GM12878 (cell line): ENCODE data around the gene COL19A1. TPM values are rescaled to one million over a fixed set of nuclear protein-coding genes. Genes with fewer than 3 reads are reported as not detected.

Experiments
- ATAC-seq: fragments of 200-7000 bp; cut with Tn5 transposase; 3 replicates; pipeline ENCODE4 v1.9.1; 2020; ENCODE audit warnings: mild to moderate bottlenecking, moderate library complexity
- BruUV-seq: library from RNA; stranded (reverse); fragments of 400-500 nt; replicated peaks from 2 replicates; lab custom pipeline; 2021; lab: Mats Ljungman, UMichigan
- CTCF ChIA-PET: fragments of 300-600 bp; sonication (Branson Sonifier 250); formaldehyde crosslinking; extraction: SDS; loops from one replicate; lab custom pipeline; 2021; ENCODE audit warnings: inconsistent platforms; lab: Yijun Ruan, JAX
- POLR2A ChIA-PET: fragments of 350-600 bp; formaldehyde crosslinking; extraction: SDS; loops from one replicate; lab custom pipeline; 2021; ENCODE audit warnings: inconsistent platforms; lab: Charles Lee
- RAD21 ChIA-PET: fragments of 300-600 bp; sonication (Branson Sonifier 250); formaldehyde crosslinking; loops from one replicate; lab custom pipeline; 2023; ENCODE audit warnings: antibody characterized with exemption; ENCODE audit not compliant: unreplicated experiment; lab: Charles Lee
- SMC1A ChIA-PET: fragments of 300-600 bp; sonication (Branson Sonifier 250); formaldehyde crosslinking; loops from one replicate; lab custom pipeline; 2023; ENCODE audit not compliant: unreplicated experiment, uncharacterized antibody; lab: Charles Lee
- DNase-seq: peaks from one replicate; pipeline ENCODE4 v3.0.0-alpha.2; 2011; ENCODE audit warnings: low read depth, low spot score
- FAIRE-seq: peaks from 3 replicates; lab custom pipeline; 2011; peaks lifted over from hg19 to GRCh38; lab: Jason Lieb, UNC
- H2AFZ ChIP-seq: 2 replicates; pipeline ENCODE4 v1.6.0; 2011; ENCODE audit warnings: low read depth, low read length, control low read depth; ENCODE audit not compliant: control insufficient read depth
- H3K27ac ChIP-seq: 2 replicates; pipeline ENCODE4 v1.5.1; 2011; ENCODE audit warnings: control low read depth; ENCODE audit not compliant: control insufficient read depth, insufficient read depth
- H3K27me3 ChIP-seq, 2 experiments: replicated peaks in 1 of 2; 2 replicates each; pipeline versions ENCODE4 v1.6.0 to v1.6.1; 2011; ENCODE audit warnings: low read length in 1 of 2; ENCODE audit not compliant: control insufficient read depth in 2 of 2, insufficient read depth in 2 of 2
- H3K36me3 ChIP-seq, 2 experiments: 2 replicates each; pipeline ENCODE4 v1.5.1; 2011; ENCODE audit warnings: low read length in 1 of 2; ENCODE audit not compliant: control insufficient read depth in 2 of 2, insufficient read depth in 2 of 2
- H3K4me1 ChIP-seq: 2 replicates; pipeline ENCODE4 v1.6.1; 2011; ENCODE audit warnings: mild to moderate bottlenecking, low read length, moderate library complexity, mixed read lengths; ENCODE audit not compliant: control insufficient read depth, insufficient read depth
- H3K4me2 ChIP-seq: 2 replicates; pipeline ENCODE4 v1.6.0; 2011; ENCODE audit warnings: control low read depth; ENCODE audit not compliant: control insufficient read depth, insufficient read depth
- H3K4me3 ChIP-seq: fragments of 200-600 bp; sonication (generic); 2 replicates; pipeline ENCODE4 v1.5.1; 2016
- H3K79me2 ChIP-seq: 2 replicates; pipeline ENCODE4 v1.6.0; 2011; ENCODE audit warnings: low read length; ENCODE audit not compliant: control insufficient read depth, insufficient read depth
- H3K9ac ChIP-seq: 2 replicates; pipeline ENCODE4 v1.8.0; 2011; ENCODE audit warnings: low read length, control low read depth, mixed read lengths; ENCODE audit not compliant: control insufficient read depth, insufficient read depth
- H3K9me3 ChIP-seq: replicated peaks from 3 replicates; pipeline ENCODE4 v1.5.1; 2011; ENCODE audit warnings: mild to moderate bottlenecking, low read length; ENCODE audit not compliant: control insufficient read depth, insufficient read depth
- H4K20me1 ChIP-seq: 2 replicates; pipeline ENCODE4 v1.6.0; 2011; ENCODE audit not compliant: control insufficient read depth, insufficient read depth
- ATF7 ChIP-seq: fragments of 450-650 bp; IDR thresholded peaks from 2 replicates; pipeline ENCODE4 v1.6.1; 2016; ENCODE audit warnings: low read depth, mild to moderate bottlenecking
- BMI1 ChIP-seq: fragments of 450-650 bp; IDR thresholded peaks from 2 replicates; pipeline ENCODE4 v1.6.1; 2016; ENCODE audit warnings: mild to moderate bottlenecking, moderate library complexity, borderline replicate concordance
- CHD2 ChIP-seq: IDR thresholded peaks from 2 replicates; pipeline ENCODE4 v1.6.1; 2011; ENCODE audit warnings: low read depth, low read length, improper control_type of control experiment, borderline replicate concordance
- STAT3 ChIP-seq: IDR thresholded peaks from 2 replicates; pipeline ENCODE4 v1.6.1; 2011; ENCODE audit warnings: low read depth, low read length, improper control_type of control experiment
- TCF3 ChIP-seq: IDR thresholded peaks from 2 replicates; pipeline ENCODE4 v1.6.1; 2012; ENCODE audit warnings: low read depth, mild to moderate bottlenecking, low read length, borderline replicate concordance; ENCODE audit not compliant: insufficient read depth
- WGBS: methylation state at CpG from one replicate; pipeline ENCODE4 v1.1.6; 2016; ENCODE audit warnings: low lambda C conversion rate; ENCODE audit not compliant: insufficient replicate concordance, insufficient coverage; ENCODE audit errors: missing lambda C conversion rate; 5-methylcytosine and 5-hydroxymethylcytosine counted together
- in situ Hi-C: fragments of 300-500 bp; cut with MboI; formaldehyde crosslinking; loops from 9 replicates; pipeline ENCODE4 v1.14.3; 2018; ENCODE audit warnings: mixed read lengths
- intact Hi-C: fragments of 100-400 bp; cut with micrococcal nuclease; formaldehyde crosslinking; loops from one replicate; pipeline ENCODE4 v1.14.2; 2022; ENCODE audit not compliant: unreplicated experiment
- polyA plus RNA-seq, 11 experiments: library from polyadenylated mRNA; depleted of rRNA in 4 of 11; unstranded in 6 of 11; stranded (reverse) in 5 of 11; fragments of >200 nt; fragmentation: Nextera tagmentation in 4 of 11; fragmentation: Illumina TruSeq in 1 of 11; extraction: Ambion mirVana in 4 of 11; extraction: Trizol in 1 of 11; gene quantifications; 1 replicate in 1 of 11; 2 replicates in 10 of 11; pipeline versions ENCODE4 v1.2.1 to v1.2.3, GENCODE V29; 2011 to 2016; ENCODE audit warnings: inconsistent platforms in 2 of 11, missing spikeins in 2 of 11, low read depth in 1 of 11
- total RNA-seq, 4 experiments: library from RNA; depleted of rRNA in 3 of 4; stranded (reverse); fragments of >200 nt in 3 of 4; fragmentation: Illumina TruSeq in 1 of 4; extraction: Trizol in 1 of 4; gene quantifications; 2 replicates each; pipeline versions ENCODE4 v1.2.1 to v1.2.3, GENCODE V29; 2013 to 2021
- TF ChIP-seq, protein P1 (sequence below): IDR thresholded peaks from 2 replicates; pipeline ENCODE4 v1.6.1; 2011; ENCODE audit warnings: borderline replicate concordance, low read depth, mild to moderate bottlenecking, moderate library complexity, low read length; ENCODE audit not compliant: insufficient read depth, poor library complexity, severe bottlenecking

COL19A1 gene
- total and polyA plus RNA-seq, 10 of the 15 experiments (the other 5 are each of a cell fraction or from before 2014, with no cell fraction given): 1.1 to 13.5 (median 4.1) TPM

- TF ChIP-seq, protein P1, sequence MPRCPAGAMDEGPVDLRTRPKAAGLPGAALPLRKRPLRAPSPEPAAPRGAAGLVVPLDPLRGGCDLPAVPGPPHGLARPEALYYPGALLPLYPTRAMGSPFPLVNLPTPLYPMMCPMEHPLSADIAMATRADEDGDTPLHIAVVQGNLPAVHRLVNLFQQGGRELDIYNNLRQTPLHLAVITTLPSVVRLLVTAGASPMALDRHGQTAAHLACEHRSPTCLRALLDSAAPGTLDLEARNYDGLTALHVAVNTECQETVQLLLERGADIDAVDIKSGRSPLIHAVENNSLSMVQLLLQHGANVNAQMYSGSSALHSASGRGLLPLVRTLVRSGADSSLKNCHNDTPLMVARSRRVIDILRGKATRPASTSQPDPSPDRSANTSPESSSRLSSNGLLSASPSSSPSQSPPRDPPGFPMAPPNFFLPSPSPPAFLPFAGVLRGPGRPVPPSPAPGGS: no peak
- TF ChIP-seq ATF7: no peak
Measured at GRCh38 chr6:70142034-70142433, 275.7 kb downstream of the COL19A1 start (continued).

GRCh38 chr6:70145178-70145577, 278.8 kb downstream of the COL19A1 start:
- Histone ChIP-seq H2AFZ (no peak overlapping the region), H3K36me3 (peaks cover 1 to 4% of the 10 kb centered on the region in 2 experiments; a peak in 3 of 4 replicates), H3K4me3 (no peak overlapping the region), H3K79me2 (no peaks in the 10 kb centered on the region), H3K9ac (no peak overlapping the region), H3K4me1 (no peaks in the 10 kb centered on the region), H3K9me3 (no peaks in the 10 kb centered on the region), H3K4me2 (no peak overlapping the region), H3K27me3 (no peaks in the 10 kb centered on the region), H4K20me1 (no peaks in the 10 kb centered on the region), H3K27ac (no peak overlapping the region)
- in situ Hi-C loops (no loop called here), intact Hi-C loops (no loop called here)
- 67% methylated on average over 2 of the region's 2 CpGs for WGBS
- TF ChIP-seq STAT3 (no peak), BMI1 (no peak), CHD2 (no peak), TCF3 (no peak)
- RAD21 ChIA-PET: no interaction called here
- POLR2A ChIA-PET: interaction anchor here (0.6 kb wide), 1 partner anchor 16 kb away, joined by 3 read pairs; no protein-coding TSS in a partner anchor
- no TSS peak for BruUV-seq
- SMC1A ChIA-PET: no interaction called here
- ATAC-seq (no peak), DNase-seq (no peak), FAIRE-seq (no peak)
- CTCF ChIA-PET: no interaction called here
